ENCODE results near the gene PCSK5.

The PCSK5 gene

GRCh38 chr9:76085596-76085995, 195.1 kb downstream of the PCSK5 start:
- DNase-seq = no peak

GRCh38 chr9:76086539-76086938, 196.1 kb downstream of the PCSK5 start:
- DNase-seq = no peak

- no peak for DNase-seq
These were observed 197.5 kb downstream of the PCSK5 start for GRCh38 chr9:76087976-76088375.

- DNase-seq = no peak
These were observed 199.9 kb downstream of the PCSK5 start for GRCh38 chr9:76090330-76090729.

- no peak for DNase-seq
These were observed 200.4 kb downstream of the PCSK5 start for GRCh38 chr9:76090909-76091308.

GRCh38 chr9:76092572-76092971, 202.1 kb downstream of the PCSK5 start:
- no peak for DNase-seq

- DNase-seq = no peak
These were observed 205.1 kb downstream of the PCSK5 start for GRCh38 chr9:76095585-76095984.

- no peak for DNase-seq
These were observed 209.0 kb downstream of the PCSK5 start for GRCh38 chr9:76099516-76099915.

GRCh38 chr9:76101075-76101474, 210.6 kb downstream of the PCSK5 start:
- no peak for DNase-seq

- no peak for DNase-seq
These were observed 211.0 kb downstream of the PCSK5 start for GRCh38 chr9:76101491-76101890.

GRCh38 chr9:76101947-76102346, 211.5 kb downstream of the PCSK5 start:
- DNase-seq = no peak

- DNase-seq = no peak
These were observed 213.2 kb downstream of the PCSK5 start for GRCh38 chr9:76103531-76104315.

GRCh38 chr9:76107482-76107881, 217.0 kb downstream of the PCSK5 start:
- peak in 8 of 14 donors; percentile 6 to 49 (median 10) for DNase-seq

GRCh38 chr9:76109953-76110352, 219.5 kb downstream of the PCSK5 start:
- DNase-seq = peak in 3 of 14 donors; percentile 2 to 34 (median 3)

GRCh38 chr9:76112151-76112550, 221.7 kb downstream of the PCSK5 start:
- no peak for DNase-seq

GRCh38 chr9:76114144-76114543, 223.7 kb downstream of the PCSK5 start:
- DNase-seq = no peak

GRCh38 chr9:76115396-76115795, 224.9 kb downstream of the PCSK5 start:
- DNase-seq = no peak

GRCh38 chr9:76115982-76116646, 225.6 kb downstream of the PCSK5 start:
- DNase-seq = no peak

GRCh38 chr9:76116913-76117312, 226.4 kb downstream of the PCSK5 start:
- DNase-seq = no peak

- no peak for DNase-seq
These were observed 237.2 kb downstream of the PCSK5 start for GRCh38 chr9:76127637-76128036.

- no peak for DNase-seq
These were observed 245.4 kb downstream of the PCSK5 start for GRCh38 chr9:76135902-76136301.

- no peak for DNase-seq
These were observed 246.5 kb downstream of the PCSK5 start for GRCh38 chr9:76136986-76137385.

- no peak for DNase-seq
These were observed 247.5 kb downstream of the PCSK5 start for GRCh38 chr9:76137931-76138330.

GRCh38 chr9:76138360-76138759, 247.9 kb downstream of the PCSK5 start:
- no peak for DNase-seq
